Activated CD8-positive, alpha-beta memory T cell treated with anti-CD3 and anti-CD28 coated beads, Interleukin-2, amount 50 U/mL, for 4 hours (primary cell): ENCODE measurements around the gene OLIG3.

Experiments
- DNase-seq: peaks from one replicate; pipeline ENCODE4 v3.0.0-alpha.2; 2020

The OLIG3 gene

DNA sequence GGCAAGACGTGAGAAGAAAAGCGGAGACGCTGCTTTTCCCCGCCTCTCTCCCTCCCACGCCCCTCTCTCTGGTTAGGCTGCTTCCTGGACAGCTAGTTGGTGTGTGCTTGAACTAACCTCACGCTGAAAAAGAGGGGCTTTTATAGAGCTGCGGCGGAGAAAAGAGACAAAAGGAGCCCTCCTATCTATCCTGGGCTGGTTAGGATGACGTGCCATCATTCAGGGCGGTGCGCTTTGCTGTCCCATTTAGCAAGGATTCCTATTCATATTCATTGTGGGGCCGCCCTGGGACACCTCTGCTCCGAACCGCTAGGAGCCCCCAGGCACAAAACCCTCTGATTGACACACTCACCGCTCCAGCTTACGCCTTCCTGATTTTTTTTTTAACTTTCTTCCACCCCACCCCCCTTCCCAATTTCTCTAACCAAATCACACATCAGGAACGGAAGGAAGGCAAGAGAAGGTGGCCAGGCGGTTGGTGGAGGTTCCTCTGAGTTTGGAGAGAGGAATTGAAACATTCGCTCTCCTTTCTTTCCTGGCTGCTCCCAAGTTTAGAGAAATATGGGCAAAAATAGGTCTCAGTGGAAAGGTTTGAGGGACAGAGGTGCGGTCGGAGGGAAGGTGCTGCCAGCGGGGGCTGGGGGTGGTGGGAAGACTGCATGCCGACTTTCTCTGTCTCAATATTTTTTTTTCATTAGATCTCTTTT is at the start of gene OLIG3:
Gene OLIG3 (minus strand): TSS at position 114 of the 707 bp plus-strand sequence. CDS start 224 bp downstream, outside the sequence.
- DNase-seq: peak; percentile 41

DNA sequence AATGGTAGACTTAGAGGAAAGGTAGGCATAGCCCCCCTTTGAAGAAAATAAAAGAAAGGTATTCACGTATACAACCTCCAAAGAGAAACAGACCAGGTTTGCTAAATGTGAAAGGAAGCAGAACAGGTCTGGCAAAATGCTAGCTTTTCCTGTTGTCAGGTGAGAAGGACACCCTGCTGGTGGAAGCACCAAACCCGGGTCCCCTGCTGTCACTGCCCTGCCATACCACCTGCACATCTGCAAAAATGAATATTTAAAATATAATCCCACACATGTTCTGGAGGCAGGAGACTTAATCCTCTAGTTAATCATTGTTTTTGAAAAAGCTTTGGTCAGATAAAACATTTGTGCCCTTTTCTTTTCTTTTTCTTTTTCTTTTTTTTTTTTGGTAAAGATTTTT is 48.9 kb upstream of the OLIG3 start:
- no peak for DNase-seq

DNA sequence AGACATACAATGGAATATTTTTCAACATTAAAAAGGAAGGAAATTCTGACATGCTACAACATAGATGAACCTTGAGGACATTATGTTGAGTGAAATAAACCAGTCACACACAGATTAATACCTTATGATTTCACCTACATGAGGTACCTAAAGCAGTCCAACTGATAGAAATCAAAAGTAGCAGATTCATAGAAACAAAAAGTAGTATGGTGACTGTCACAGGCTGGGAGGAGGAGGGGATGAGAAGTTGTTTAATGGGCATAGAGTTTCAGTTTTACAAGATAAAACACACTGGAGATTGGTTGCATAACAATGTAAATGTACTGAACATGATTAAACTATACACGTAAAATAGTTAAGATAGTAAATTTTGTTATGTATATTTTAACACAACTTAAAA is 48.5 kb upstream of the OLIG3 start:
- no peak for DNase-seq

DNA sequence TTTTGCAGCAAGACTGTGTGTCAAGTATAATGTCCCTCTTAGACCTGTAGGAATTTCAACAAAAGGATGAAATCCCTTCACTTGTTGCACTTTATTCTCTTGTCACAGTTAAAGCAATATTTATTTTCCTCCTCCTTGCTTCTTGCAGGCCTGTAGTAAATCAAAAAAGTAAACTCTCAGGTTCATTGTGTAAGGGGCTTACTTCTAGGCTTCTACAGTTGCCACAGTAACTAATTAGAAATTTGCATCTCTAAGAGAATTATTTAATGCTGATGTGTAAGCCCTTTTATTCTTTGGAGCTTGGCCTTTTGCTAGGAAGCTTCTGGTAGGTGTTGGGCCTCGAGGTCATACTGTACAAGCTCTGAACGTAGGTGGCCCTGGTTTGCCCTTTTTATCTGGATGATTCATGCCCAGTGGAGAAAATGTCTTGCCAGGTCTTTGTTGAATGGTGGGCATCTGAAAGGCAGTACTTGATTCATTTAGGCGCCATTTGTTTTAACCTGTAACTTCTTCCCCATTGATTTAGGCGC is 47.4 kb upstream of the OLIG3 start:
- DNase-seq: no peak

DNA sequence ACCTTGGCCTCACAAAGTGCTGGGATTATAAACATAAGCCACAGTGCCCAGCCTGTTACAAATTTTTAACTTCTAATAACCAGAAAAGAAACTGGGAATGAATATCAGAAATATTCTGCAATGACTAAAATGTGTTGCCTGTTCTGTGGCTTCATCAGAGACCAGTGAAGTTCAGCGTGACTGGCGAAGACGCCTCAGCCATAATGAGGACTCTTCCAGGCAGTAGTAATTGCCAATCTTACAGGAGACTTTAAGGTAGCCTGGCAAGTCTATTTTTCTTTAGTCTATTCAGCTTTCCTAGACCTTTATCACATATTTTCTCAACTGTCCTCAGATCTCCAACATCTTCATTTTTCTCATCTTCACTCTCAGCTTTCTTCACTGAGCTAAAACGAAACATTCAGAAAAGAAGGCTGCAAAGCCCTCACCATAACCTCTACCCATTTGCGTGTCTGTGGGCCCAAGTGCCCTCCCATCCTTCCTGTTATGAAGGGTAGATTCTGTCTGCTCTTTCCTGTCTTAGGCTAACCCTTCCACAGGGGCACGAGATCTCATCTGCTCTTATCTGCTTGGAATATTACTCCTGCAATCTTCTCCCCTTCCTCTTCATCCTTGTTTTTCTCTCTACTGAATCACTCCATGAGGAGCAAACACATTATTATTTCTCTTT is 42.0 kb upstream of the OLIG3 start:
- no peak for DNase-seq

DNA sequence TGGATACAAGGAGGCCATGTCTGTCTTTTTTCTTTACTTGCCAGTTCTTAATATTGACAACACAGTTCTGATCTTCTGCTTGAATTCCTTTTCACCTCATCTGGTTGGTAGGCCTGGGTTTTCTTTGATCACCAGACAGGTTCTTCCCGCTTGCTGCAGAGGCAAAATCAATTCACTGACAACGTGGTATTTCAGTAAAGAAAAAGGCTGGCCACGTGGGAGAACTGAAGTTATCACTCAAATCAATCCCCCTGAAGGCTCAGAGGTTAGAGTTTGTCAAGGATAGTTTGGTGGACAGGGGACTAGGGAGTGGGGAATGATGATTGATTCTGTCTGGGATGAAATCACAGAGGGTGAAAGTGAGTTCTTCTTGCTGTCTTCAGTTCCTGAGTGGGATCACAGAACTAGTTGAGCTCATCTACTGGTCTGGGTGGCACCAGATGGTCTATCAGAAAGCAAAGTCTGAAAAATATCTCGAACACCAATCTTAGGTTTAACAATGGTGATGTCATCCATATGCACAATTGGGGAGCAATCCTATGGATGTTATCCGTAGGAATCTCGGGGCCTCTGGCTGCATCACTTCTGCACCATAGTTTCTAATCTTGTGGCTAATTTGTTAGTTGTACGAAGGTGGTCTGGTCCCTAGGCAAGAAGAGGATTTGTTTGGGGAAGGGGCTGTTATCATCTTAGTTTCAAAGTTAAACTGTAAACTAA is 37.3 kb upstream of the OLIG3 start:
- no peak for DNase-seq

DNA sequence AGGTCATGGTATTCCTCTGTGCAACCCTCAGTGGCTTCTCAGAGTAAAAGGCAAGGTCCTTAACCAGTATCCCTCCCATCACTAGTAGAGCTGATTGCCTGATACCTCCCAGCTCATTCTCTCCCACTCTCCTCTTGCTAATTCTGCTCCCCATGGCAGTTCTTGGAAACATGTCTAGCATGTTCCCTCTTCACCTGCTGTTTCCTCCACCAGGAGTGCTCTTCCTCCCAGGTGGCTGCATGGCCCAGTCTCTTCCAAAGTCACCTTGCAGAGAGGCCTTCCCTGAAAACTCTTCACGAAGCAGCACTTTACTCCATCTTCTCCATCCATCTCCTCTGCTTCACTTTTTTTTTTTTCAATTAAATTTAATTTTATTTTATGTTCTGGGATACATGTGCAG is 36.2 kb upstream of the OLIG3 start:
- DNase-seq: no peak

DNA sequence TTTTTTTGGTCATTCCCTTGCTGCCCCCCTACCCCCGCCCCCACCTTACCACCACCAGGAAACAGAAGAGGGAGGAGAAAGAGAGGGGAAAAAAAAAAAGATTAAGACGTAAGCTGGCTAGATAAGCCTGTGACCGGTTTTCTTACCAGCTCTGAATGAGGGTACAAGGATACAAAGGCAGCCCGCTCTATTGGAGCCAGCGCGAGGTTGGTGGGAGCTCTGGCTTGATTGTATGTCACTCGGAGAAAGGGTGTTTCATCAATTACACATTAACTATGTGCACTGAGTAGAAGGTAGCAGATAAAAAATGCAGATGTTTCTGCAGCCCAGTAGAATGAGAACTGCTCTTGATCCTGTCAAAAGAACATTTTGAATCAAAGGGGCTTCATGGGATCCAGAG is 28.6 kb upstream of the OLIG3 start:
- no peak for DNase-seq

DNA sequence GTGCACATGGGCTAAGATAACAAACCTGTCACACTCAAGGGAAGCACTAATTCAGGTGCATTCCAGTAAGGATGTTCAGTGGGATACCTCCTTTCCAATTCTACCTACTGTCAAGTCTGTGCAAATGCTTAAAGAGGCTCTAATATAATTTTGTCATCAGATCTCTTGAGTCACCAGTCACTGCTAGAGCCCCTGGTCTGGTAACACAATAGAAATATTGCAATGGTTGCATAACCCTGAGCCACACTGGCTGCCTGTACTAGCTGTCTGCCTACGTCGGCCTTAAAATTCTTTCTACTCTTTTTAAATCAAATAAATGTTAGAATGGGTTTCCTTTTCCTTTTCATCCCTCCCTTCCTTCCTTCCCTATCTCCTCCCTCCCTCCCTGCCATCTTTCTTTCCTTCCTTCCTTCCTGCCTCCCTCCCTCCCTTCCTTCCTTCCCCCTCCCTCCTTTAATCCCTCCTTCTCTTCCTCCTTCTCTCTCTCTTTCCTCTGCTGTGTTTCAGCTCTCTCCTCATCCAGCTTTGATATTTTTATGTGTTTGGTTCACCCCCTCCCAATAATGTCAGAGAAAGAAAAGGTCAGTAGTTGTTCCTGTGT is 28.1 kb upstream of the OLIG3 start:
- no peak for DNase-seq

DNA sequence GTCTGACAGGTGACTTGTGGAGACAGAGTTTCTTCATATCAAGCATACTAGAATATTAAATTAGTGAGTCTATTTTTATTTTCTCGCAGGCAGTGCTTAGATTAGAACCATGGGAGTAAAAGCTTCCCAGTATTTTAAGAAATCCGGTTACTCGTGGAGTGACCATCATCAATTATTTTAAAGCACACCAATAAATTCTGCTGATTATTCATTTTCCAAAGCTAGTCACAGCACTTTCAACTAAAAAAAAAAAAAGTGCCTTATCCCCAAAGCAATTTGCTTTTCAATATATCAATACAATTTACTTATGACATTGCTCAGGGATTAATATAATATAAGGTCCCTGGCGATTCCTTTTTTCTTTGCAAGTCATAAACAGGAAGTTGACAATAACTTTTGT is 26.3 kb upstream of the OLIG3 start:
- DNase-seq: no peak

DNA sequence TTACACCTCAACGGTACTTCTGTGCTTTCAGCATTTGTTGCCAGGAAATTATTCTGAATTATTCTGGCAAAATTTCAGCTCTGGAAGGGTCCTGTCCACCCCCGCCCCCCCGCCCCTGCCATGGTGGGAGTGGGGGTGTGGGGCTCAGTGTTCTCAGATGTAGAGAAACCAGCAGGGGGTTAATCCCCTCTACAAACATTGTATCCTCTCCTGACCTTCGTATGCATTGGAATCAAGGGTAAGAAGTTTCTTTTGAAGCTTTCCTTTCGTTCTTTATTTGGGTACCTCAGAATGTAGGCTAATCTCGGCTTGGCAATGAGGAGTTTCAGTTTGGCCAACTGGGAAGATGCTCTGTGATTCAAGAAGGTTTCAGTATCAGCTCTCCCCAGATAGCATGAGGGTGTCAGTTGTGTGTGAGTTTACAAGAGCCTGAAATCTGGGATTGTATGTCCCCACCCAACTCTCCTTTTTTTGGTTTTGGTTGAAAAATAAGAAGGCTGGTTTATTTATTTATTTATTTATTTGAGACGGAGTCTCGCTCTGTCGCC is 25.5 kb upstream of the OLIG3 start:
- no peak for DNase-seq

DNA sequence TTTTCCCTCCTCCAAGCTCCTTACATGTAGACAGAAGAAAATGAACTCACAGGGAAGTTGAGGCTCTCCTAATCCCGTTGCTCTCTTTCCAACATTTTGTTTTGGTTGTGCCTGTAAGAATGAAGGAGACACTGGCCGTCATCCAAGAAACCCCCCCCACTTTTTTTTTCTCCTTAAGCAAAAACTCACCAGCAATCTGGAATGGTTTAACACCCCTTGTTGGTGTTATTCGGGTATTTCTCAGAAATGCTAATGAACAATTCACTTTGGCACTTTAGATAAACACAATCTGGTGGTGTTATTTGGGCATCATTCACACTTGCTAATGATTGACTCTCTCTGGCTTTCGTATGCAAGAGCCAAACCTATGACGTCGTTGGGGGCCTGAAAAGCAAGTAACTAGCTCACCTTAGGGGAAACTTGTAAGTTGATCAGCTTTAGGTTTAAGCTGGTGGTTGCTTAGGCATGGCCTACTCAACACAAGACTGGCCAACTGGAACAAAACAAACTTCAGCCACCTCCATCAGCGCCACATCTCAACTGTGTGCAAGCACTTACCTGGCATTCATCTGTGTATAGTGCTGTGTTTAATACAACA is 24.3 kb upstream of the OLIG3 start:
- no peak for DNase-seq

DNA sequence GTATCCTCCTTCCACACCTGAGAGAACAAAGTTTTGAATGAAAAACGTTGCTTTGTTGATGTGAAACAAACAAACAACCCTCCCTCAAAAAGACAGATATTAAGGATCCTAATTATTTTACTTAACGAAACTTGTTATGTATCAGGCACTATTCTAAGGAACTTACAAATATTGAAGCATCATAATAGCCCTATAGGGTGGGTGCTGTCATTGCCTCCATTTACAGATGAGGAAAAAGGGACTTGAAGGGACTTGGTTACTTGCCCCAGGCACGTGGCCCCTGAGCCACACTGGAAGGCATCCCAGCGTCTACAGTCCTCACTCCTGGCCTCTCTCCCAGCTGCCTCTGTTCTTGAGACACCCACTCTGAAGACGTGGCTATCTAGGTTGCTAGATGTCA is 20.2 kb upstream of the OLIG3 start:
- no peak for DNase-seq

DNA sequence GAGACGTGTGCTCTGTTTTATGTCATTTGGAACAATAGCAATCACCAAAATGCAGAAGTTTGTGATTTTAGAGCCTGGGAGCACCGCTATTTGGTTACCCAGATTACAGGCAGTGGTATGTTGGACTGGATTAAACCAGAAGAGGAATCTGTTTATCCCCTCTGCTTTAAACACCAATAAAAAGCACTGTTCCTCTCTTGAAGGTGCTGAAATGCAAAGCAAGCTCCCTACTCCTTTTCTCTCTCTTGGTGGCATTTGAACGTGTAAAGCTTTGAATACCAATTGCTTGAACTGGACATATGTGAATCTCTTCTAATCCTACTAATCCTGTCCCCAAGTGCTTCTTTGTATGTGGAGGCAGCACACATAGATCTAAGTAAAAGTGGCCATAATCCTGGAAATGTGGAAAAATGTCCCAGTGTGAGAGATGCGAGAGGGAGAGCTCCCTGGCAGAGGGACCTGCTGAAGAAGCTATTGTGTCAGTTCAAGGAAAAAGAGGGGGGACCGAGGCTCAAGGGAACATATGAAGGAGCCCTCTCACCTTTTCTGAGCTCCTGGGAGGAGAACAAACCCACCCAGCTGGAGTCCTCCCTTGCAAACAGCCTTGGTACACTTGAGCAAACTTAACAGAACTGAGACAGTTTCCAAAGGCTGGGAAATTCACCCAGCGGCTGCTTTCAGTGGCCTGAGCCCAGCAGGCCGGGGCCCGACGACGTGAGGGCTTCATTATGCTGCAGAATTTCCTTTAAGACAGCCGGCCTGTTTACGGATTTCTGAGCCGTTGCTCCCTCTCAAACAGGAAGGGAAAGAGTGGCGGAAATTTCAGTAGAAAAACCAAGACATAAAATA is 18.8 kb upstream of the OLIG3 start:
- no peak for DNase-seq

DNA sequence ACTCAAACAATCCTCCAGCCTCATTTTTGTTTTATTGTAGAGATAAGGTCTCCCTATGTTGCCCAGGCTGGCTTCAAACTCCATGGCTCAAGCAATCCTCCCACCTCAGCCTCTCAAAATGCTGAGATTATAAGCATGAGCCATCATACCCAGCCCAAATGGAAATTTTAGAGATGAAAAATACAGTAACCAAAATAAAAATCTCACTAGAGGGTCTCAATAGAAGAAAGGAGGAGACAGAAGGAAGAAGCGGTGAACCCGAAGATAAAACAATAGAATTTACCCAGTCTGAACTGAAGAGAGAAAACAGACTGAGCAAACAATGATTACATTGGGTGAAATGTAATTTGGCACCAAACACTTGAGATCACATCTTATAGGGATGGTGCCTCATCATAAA is 16.7 kb upstream of the OLIG3 start:
- DNase-seq: no peak

DNA sequence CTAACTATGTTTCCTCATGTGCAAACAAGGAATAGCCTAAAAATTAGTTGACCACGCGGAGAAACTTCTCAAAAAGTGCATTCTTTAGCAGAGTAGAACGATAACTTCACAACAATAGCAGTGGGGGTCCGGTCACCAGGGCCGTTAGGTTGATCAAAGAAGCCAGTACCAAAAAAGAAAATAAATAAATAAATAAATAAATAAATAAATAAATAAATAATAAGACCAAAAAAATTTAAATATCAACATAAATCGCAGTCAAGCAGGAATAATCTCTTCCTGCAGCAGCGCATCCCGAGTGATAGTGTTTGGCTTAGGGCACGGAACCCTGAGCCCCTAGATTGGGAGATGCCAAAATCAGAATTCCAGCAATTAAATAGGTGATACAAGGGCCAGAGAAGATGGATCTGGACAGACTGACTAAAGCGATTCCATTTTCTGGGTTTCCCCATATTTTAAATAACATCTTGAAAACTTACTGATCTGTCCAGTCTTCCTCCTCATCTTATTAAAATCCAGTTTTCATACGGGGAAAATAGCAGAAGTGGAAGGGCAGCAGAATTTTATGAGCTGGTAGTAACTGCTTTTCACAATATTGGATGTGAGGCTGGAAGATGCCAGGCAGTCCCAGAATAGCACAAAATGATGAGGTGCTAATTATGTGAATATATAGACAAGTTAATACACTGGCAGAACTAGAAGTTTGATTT is 4.4 kb upstream of the OLIG3 start:
- DNase-seq: no peak

DNA sequence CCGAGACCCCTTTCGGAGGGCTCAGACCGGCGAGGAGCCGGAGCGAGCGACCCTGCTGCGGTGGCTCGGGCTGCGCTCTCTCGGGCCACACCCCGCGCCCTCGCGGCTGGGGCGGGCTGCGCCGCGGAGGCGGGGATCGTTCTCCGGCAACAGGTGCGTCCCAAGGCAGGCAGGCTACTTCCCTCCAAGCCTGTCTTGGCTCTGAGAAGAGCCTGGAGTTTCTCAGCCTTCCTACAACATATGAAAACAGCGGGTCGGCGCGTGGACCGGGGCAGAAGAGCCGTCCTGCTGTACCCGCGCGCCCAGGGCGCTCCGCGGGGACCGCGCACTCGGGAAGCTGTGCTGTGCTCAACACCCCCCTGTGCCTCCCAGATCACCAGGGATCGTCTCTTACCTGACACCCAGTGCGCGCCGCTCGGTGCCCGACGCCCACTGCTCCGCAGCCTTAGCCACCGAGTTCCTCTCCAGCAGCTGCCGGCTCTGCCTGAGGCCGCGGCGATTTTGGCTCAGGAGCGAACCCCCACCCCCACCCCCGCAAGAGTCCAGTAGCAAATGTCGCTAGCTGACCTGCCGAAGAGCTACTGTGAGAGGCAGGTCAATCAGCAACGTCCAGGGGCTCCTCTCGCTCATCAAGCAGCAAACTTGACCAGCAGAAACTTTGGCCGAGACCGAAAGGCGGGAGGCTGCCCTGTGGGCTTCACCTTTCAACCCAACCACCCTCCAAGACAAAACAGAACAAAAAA is 3.7 kb upstream of the OLIG3 start:
- peak; percentile 24 for DNase-seq

DNA sequence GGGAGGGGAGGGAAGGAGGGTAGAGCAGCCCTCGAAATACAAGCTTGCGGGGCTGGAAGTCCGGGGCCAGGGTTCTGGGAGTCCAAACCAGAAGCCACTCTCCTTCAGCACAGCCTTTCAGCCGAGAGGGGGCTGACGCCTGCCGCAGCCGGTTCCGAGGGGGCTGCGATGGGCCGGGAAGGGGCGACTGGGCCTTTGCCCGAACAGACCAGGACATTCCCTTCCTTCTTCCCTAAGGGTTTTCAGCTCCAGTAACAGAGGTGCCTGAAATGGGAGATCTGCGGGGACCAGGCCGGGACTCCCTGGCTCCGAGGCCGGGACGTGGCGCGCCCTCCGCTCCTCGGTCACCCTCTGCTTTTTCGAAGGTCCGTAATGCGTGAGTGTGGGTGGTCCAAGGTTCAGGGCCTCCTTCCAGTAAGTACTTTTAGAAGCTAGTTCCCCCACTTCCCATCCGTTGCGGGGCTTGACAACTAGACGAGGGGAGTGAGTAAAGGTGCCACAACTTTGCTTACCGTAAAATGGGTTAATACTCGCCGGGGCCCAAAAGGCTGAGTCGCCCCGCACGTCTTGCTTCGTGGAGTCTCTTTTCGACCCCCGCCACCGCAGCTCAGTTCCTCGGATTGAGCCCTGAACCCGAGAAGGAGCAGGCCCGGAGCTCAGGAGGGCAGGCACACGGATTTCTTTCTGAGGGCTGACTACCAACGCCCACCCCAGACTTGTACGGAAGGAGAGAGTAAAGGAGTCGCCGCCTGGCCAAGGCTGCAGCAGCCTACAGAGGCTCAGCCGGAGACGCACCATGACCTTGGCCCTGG is 2.9 kb upstream of the OLIG3 start:
- DNase-seq: no peak

DNA sequence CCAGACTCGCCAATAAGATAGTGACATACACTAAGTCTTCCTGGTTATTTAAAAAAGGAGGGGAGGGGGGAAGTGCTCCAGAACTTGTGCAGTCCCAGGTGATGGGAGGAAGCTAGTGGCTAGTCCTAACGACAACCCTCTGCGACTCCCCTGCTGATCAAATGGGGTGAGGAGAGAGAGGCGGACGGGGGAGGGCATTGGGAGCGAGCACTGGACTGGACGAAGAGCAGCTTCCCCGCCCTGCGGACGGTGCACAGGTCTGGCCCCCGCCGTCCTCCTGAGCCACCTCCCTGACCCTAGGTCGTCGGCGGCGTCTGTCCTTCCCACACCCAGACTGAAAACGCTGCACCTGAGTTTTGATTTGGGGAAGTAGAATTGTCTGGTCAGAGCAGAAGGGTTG is 2.2 kb upstream of the OLIG3 start:
- DNase-seq: no peak
